GM12891 (cell line): ENCODE measurements around the gene TSPAN18.

Experiments used
- DNase-seq: peaks from one replicate; pipeline ENCODE4 v3.0.0; 2011; ENCODE audit warnings: low spot score; ENCODE audit not compliant: insufficient read length
- FAIRE-seq: peaks from 2 replicates; lab custom pipeline; 2011; peaks lifted over from hg19 to GRCh38; lab: Jason Lieb, UNC
- PAX5 ChIP-seq: IDR thresholded peaks from 2 replicates; pipeline ENCODE4 v1.6.1; 2011; ENCODE audit warnings: low read length, moderate library complexity, mild to moderate bottlenecking; ENCODE audit not compliant: insufficient read depth, severe bottlenecking
- POLR2A ChIP-seq: IDR thresholded peaks from 2 replicates; pipeline ENCODE4 v1.6.1; 2011; ENCODE audit warnings: low read depth, low read length, control low read depth
- POLR2AphosphoS5 ChIP-seq: IDR thresholded peaks from 2 replicates; pipeline ENCODE4 v1.6.1; 2011; ENCODE audit warnings: low read depth, low read length, control low read depth
- POU2F2 ChIP-seq: IDR thresholded peaks from 2 replicates; pipeline ENCODE4 v1.6.1; 2011; ENCODE audit warnings: low read depth, mild to moderate bottlenecking, control low read depth, low read length, moderate library complexity
- SPI1 ChIP-seq: IDR thresholded peaks from 2 replicates; pipeline ENCODE4 v1.6.1; 2011; ENCODE audit warnings: low read depth, low read length, control low read depth
- TAF1 ChIP-seq: IDR thresholded peaks from 2 replicates; pipeline ENCODE4 v1.6.1; 2011; ENCODE audit warnings: low read depth, low read length, control low read depth

The TSPAN18 gene

DNA sequence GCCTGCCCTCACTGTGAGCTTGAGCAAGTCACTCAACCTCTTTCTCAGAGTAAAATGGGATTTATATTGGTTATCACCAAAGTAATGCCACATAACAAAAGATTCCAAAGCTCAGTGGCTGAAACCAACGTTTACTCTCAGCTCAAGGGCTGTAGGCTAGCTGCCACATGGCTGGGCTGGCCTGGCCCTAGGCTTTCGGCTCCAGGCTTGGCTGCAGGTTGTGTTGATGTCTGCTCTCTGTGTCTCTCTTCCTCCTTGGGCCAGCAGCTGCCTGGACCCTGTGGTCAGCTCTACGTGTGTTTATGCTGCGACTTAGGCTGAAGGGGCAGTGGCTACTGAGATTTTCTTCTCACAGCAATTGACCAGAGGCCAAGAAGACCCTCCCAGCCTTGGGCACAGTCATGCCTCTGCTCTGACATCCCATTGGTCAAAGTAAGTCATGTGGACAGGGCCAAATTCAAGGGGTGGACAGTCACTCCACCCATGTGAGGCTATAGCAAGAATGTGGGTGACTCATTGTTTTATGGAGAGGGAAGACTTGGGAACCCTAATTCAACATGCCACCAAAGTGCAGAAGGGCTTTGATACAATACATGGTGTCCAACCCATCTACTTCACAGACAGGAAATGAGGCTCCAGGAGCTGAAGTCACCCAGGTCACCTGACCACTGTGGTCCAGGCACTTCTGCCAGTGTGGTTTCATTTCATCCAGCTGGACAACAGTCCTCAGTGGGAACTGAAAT is 90.6 kb downstream of the TSPAN18 start:
- FAIRE-seq = no peak
- DNase-seq = no peak
- TF ChIP-seq POLR2A (no peak), SPI1 (no peak), POU2F2 (no peak), POLR2AphosphoS5 (no peak), TAF1 (no peak), PAX5 (no peak)

GRCh38 chr11:44818110-44818509 is 91.3 kb downstream of the TSPAN18 start:
- no peak for FAIRE-seq
- TF ChIP-seq POLR2AphosphoS5 (no peak), TAF1 (no peak), POU2F2 (no peak), SPI1 (no peak), POLR2A (no peak), PAX5 (no peak)
- no peak for DNase-seq

DNA sequence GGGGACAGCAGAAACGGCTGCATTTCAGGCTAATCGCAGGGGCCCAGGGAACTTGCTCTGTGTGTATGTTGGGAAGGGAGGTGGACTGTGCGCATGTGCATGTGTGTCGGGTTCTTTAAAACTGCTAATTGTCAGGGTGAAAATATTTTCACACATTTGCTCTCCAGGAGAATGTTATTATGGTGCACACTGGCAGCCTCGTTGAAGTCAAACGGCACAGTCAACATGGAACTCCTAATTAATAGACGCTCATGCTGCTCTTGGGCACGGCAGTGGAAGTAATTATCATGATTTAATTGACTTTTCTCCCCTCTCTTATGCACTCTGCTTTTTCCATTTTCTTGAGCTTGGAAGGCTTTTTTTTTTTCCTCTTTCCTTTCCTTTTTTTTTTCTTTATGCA is 92.6 kb downstream of the TSPAN18 start:
- DNase-seq = no peak
- TF ChIP-seq POLR2A = no peak
- FAIRE-seq = no peak

DNA sequence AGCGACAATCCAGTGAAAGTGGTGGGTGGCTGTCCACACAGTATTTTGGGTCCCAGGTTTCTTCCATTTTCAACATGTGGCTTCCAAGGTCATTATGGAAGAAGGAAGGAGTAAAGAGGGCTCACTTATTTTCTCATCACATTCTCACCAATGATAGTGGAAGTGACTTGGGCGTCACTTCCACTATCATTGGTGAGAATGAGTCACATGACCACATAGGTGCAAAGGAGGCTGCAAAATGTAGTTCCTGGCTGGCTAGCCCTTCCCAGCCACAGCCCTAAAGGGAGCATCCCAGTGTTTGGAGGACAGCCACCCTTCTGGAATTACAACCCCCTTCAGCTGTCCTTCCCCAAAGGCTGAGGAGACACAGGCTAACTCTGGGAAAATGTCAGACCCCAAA is 95.6 kb downstream of the TSPAN18 start:
- TF ChIP-seq SPI1 = no peak
- TF ChIP-seq POLR2A = no peak
- TF ChIP-seq TAF1 = no peak
- no peak for TF ChIP-seq POU2F2
- no peak for TF ChIP-seq PAX5
- TF ChIP-seq POLR2AphosphoS5 = no peak

GRCh38 chr11:44823006-44823405 is 96.2 kb downstream of the TSPAN18 start:
- TF ChIP-seq SPI1 (no peak), POLR2A (no peak)
- DNase-seq = no peak
- FAIRE-seq = no peak

More for the DNA sequence above, 95.6 kb downstream of the TSPAN18 start:
- FAIRE-seq (no peak), DNase-seq (no peak)

- DNase-seq (no peak), FAIRE-seq (no peak)
- TF ChIP-seq SPI1 (no peak), POU2F2 (no peak), POLR2A (no peak), TAF1 (no peak)
Observed at GRCh38 chr11:44823868-44824267, 97.1 kb downstream of the TSPAN18 start.

DNA sequence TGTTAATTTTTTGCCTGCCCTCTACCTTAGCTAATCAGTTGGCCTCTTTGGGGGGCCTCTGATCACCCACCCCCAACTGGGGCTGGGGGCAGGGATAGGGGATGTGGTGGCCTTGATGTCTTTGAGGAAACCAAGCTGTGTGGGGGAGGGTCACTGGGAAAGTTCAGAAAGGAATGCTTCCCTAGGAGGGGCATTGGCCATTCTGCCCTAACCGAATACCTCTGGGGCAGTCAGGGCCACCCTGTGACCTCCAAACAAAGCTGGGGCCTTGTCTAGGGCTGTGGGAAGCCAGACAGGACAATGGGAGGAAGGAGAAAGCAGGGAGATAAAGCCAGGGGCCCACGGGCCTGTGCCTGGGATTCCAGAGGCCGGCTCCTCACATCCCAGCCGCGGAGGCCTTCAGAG is 97.5 kb downstream of the TSPAN18 start:
- DNase-seq = no peak
- FAIRE-seq = no peak
- TF ChIP-seq POLR2AphosphoS5 = no peak
- TF ChIP-seq POLR2A = no peak
- no peak for TF ChIP-seq POU2F2

DNA sequence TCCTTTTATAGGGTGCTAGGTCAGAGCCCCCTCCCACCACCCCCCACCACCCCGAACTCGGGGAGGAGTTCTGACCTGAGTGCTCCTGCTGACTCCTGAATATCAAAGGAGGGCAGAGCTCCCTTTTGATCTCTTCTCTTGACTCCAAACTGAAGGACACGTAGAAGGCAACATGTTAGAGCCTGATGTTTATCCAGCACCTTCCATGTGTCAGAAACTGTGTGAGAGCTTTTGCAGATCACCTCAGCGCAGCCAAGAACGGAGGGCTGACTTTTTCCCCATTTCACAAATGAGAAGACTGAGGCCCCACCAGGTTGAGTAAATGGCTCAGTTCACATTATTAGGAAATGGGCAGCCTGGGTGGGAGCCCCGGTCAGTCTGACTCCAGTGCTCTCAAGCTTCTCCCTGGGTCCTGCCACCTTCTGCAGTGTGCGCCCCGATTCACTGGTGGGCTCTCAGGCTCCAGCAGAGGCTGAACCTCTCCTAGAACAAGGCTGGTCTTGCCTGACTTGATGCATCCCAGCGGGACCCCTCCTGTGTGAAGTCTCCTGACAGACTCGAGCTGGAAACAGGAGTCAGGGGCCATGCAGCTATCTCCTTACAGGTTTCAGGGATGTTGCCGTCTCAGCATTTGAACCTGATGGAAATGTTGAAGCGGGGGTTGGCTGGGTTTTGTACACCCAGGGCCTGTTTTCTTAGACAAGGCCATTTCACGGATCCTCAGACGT is 98.5 kb downstream of the TSPAN18 start:
- FAIRE-seq (no peak), DNase-seq (no peak)
- no peak for TF ChIP-seq POLR2A
- TF ChIP-seq TAF1 = no peak
- TF ChIP-seq POU2F2 = no peak
- no peak for TF ChIP-seq POLR2AphosphoS5
- TF ChIP-seq SPI1 = no peak
- TF ChIP-seq PAX5 = no peak

DNA sequence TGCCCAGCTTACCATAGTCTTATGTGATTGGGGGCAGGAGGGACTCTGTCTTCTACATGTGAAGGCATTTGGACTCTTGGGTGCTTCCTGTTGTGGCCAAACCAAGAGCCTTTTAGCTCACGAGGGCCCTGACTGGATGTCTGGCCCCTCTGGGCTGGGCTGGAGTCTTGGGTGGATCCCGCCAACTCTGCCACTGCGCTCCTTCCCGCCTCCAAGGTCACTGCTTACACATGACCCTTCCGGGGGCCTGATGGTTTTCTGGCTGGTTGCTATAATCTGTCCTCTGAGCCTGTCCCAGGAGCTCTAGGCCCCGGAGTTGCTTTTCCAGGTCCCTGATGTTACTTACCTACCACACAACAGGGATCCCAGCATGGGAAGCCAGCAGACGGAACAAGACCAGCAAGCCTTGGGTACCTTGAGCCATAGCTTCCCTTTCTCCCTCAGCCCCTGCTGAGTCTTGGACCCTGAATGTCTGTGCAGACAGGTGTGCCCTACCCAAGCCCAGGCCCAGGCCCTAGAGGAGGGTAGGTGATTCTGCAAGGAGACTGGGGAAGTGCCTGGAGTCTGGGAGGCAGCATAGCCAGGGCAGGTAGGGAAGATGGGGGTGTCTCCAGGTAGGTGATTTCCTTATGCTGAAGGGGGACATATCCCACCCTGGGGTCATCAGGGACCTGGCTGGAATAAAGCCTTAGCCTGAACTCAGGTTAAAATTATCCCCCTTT is 100.3 kb downstream of the TSPAN18 start:
- TF ChIP-seq PAX5 = no peak
- TF ChIP-seq POLR2AphosphoS5 = no peak
- no peak for TF ChIP-seq SPI1
- no peak for TF ChIP-seq TAF1
- no peak for TF ChIP-seq POLR2A
- no peak for TF ChIP-seq POU2F2
- no peak for DNase-seq
- no peak for FAIRE-seq

DNA sequence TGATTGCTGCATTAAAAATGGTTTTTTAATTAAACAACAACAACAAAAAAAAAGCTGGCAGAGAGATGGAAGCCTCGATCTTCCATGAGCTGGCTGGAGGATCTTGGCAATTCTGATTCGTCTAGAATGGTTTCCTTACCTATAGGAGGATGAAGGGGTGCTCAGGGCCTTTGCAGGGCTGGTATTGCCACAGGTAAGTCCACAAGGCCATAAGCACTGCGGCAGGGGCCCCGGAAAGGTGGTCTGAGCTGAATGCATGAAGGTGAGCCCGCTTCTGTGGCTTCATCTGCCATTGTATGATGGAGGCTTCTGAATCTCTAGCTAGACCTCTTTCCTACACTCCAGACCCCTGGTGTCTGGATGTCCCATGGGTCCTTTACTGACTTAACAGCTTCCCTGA is 101.5 kb downstream of the TSPAN18 start:
- TF ChIP-seq PAX5 (no peak), POLR2AphosphoS5 (no peak), TAF1 (no peak), SPI1 (no peak), POLR2A (no peak), POU2F2 (no peak)
- no peak for DNase-seq
- no peak for FAIRE-seq
